Measurements from ENCODE around the gene PCLO.

DNA sequence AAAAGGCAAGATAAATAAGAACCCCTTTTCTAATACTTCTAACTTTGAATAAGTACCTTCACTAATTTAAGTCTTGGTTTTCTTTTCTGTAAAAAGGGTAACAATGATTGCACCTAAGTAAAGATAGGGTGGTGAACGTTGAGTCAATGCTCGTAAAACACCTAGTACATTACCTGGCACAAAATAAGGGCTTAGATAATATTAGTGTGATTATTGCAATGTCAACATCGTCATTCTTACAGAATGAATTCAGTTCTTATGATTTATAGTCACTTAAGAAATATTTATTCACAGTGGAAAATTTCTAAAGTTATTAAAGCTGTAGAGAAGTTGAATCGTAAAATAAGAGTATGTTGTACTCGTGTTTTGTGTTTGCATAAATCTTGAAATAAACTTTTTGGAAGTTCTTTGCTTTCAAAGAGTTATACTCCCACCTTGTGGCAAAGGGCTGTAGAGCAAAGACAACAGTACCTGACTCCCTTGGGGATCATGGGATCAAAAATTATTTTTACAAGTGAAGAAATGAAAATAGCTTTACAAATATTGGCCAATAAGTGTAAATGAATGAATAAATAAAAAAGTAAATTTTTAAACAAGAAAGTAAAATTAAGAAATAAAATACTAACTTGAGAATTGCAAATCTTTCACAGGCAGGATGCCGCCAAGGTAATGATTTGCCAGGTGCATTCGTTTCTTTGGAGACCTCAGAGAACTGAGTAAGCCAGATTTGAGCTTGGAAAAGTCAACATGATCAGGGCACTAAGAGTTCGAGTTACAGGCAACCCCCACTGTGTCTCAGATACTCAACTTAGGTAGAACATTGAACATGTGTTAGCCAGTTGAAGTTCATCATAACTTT lies 433.3 kb downstream of the PCLO start:
- peak; percentile 28 to 69 (median 63) for TF ChIP-seq CTCF (optimal IDR thresholded peaks at IDR 0.05 in 1 of 3, IDR thresholded peaks at IDR 0.05 in 1 of 3, conservative IDR thresholded peaks at IDR 0.05 in 1 of 3; ENCODE audit: extremely low read depth in 1 of 3, insufficient read depth in 2 of 3, low read length in 3 of 3)
- no peak for TF ChIP-seq EZH2 (IDR thresholded peaks at IDR 0.05; ENCODE audit: low read length)

All from keratinocyte (primary cell).